H9 (cell line): ENCODE measurements around the gene ARF1. TPM values are rescaled to one million over a fixed set of nuclear protein-coding genes. Genes with fewer than 3 reads are reported as not detected.

Source experiments
- DNase-seq: peaks from one replicate; pipeline ENCODE4 v3.0.0-alpha.2; 2017
- H2AFZ ChIP-seq: one replicate; pipeline ENCODE4 v1.6.1; 2013; ENCODE audit warnings: mild to moderate bottlenecking, low read length, control low read depth, moderate library complexity
- H2AK5ac ChIP-seq: 2 replicates; pipeline ENCODE4 v1.6.1; 2013; ENCODE audit warnings: low read length, control low read depth, mixed read lengths; ENCODE audit not compliant: insufficient read length
- H2BK120ac ChIP-seq: one replicate; pipeline ENCODE4 v1.6.1; 2013; ENCODE audit warnings: low read depth, mild to moderate bottlenecking, low read length, control low read depth, inconsistent platforms; ENCODE audit not compliant: poor library complexity, severe bottlenecking
- H2BK12ac ChIP-seq: 2 replicates; pipeline ENCODE4 v1.6.1; 2013; ENCODE audit warnings: low read length, control low read depth, mixed read lengths, low read depth; ENCODE audit not compliant: insufficient read length
- H2BK15ac ChIP-seq: 2 replicates; pipeline ENCODE4 v1.6.1; 2013; ENCODE audit warnings: low read depth, low read length, control low read depth
- H2BK20ac ChIP-seq: one replicate; pipeline ENCODE4 v1.6.1; 2013; ENCODE audit warnings: low read depth, mild to moderate bottlenecking, low read length, control low read depth, inconsistent platforms; ENCODE audit not compliant: poor library complexity, severe bottlenecking
- H2BK5ac ChIP-seq: 2 replicates; pipeline ENCODE4 v1.6.1; 2013; ENCODE audit warnings: low read length, control low read depth, mixed read lengths; ENCODE audit not compliant: insufficient read length
- H3K14ac ChIP-seq: 2 replicates; pipeline ENCODE4 v1.6.1; 2013; ENCODE audit warnings: low read length, control low read depth; ENCODE audit not compliant: insufficient read depth
- H3K18ac ChIP-seq: 2 replicates; pipeline ENCODE4 v1.6.1; 2013; ENCODE audit warnings: low read depth, mild to moderate bottlenecking, mixed read lengths, low read length, control low read depth; ENCODE audit not compliant: insufficient read length
- H3K23ac ChIP-seq: 2 replicates; pipeline ENCODE4 v1.6.1; 2013; ENCODE audit warnings: low read length, control low read depth, mixed read lengths, low read depth; ENCODE audit not compliant: insufficient read length
- H3K23me2 ChIP-seq: 2 replicates; pipeline ENCODE4 v1.6.1; 2013; ENCODE audit warnings: low read depth, mild to moderate bottlenecking, mixed read lengths, low read length, control low read depth; ENCODE audit not compliant: insufficient read length, poor library complexity, severe bottlenecking
- H3K27ac ChIP-seq: 2 replicates; pipeline ENCODE4 v1.5.1; 2013; ENCODE audit warnings: low read length, control low read depth, mixed read lengths, low read depth; ENCODE audit not compliant: insufficient read length
- H3K27me3 ChIP-seq: 2 replicates; pipeline ENCODE4 v1.6.1; 2013; ENCODE audit warnings: low read length, control low read depth, inconsistent platforms; ENCODE audit not compliant: insufficient read depth
- H3K4ac ChIP-seq: 2 replicates; pipeline ENCODE4 v1.6.1; 2013; ENCODE audit warnings: low read depth, mild to moderate bottlenecking, control low read depth, inconsistent platforms, low read length, moderate library complexity
- H3K4me1 ChIP-seq: 2 replicates; pipeline ENCODE4 v1.6.1; 2013; ENCODE audit warnings: low read length, control low read depth, inconsistent platforms; ENCODE audit not compliant: insufficient read depth
- H3K4me2 ChIP-seq: 2 replicates; pipeline ENCODE4 v1.6.1; 2013; ENCODE audit warnings: low read length, control low read depth, mixed read lengths; ENCODE audit not compliant: insufficient read length, insufficient read depth
- H3K56ac ChIP-seq: 2 replicates; pipeline ENCODE4 v1.6.1; 2013; ENCODE audit warnings: low read depth, mild to moderate bottlenecking, mixed read lengths, low read length, control low read depth; ENCODE audit not compliant: insufficient read length
- H3K79me1 ChIP-seq: 2 replicates; pipeline ENCODE4 v1.6.1; 2013; ENCODE audit warnings: low read depth, mild to moderate bottlenecking, moderate library complexity, low read length, control low read depth, inconsistent platforms; ENCODE audit not compliant: insufficient read depth, poor library complexity, severe bottlenecking
- H3K79me2 ChIP-seq: 2 replicates; pipeline ENCODE4 v1.6.1; 2013; ENCODE audit warnings: low read length, control low read depth, inconsistent platforms; ENCODE audit not compliant: insufficient read depth
- H3K9ac ChIP-seq: 2 replicates; pipeline ENCODE4 v1.6.1; 2013; ENCODE audit warnings: low read length, control low read depth, mixed read lengths; ENCODE audit not compliant: insufficient read length; ENCODE audit errors: extremely low read depth
- H3K9me3 ChIP-seq: one replicate; pipeline ENCODE4 v1.6.1; 2013; ENCODE audit warnings: low read depth, low read length, inconsistent platforms; ENCODE audit not compliant: control insufficient read depth
- H3T11ph ChIP-seq: one replicate; pipeline ENCODE4 v1.6.1; 2013; ENCODE audit warnings: mild to moderate bottlenecking, low read length, control low read depth, inconsistent platforms
- H4K20me1 ChIP-seq: one replicate; pipeline ENCODE4 v1.6.1; 2013; ENCODE audit not compliant: control insufficient read depth, insufficient read length, insufficient read depth
- H4K5ac ChIP-seq: 2 replicates; pipeline ENCODE4 v1.6.1; 2013; ENCODE audit warnings: low read depth, mild to moderate bottlenecking, mixed read lengths, low read length, control low read depth; ENCODE audit not compliant: insufficient read length
- H4K8ac ChIP-seq: replicated peaks from 2 replicates; pipeline ENCODE4 v1.6.1; 2013; ENCODE audit warnings: low read length, control low read depth, mixed read lengths, low read depth; ENCODE audit not compliant: insufficient read length
- H4K91ac ChIP-seq: 2 replicates; pipeline ENCODE4 v1.6.1; 2013; ENCODE audit warnings: low read depth, mild to moderate bottlenecking, moderate library complexity, mixed read lengths, low read length, control low read depth; ENCODE audit not compliant: insufficient read length
- H3K27ac Mint-ChIP-seq, 3 experiments: 2 replicates in 2 of 3; 3 replicates in 1 of 3; pipeline ENCODE4 v1.8.0; 2020 to 2021; ENCODE audit warnings: mixed read lengths in 3 of 3, mild to moderate bottlenecking in 1 of 3, moderate library complexity in 1 of 3
- H3K27me3 Mint-ChIP-seq: 2 replicates; pipeline ENCODE4 v1.8.0; 2021; ENCODE audit warnings: low read depth, mild to moderate bottlenecking, moderate library complexity, mixed read lengths
- H3K36me3 Mint-ChIP-seq, 3 experiments: 2 replicates in 2 of 3; 3 replicates in 1 of 3; pipeline ENCODE4 v1.8.0; 2020 to 2021; ENCODE audit warnings: low read depth in 3 of 3, mixed read lengths in 3 of 3; ENCODE audit not compliant: insufficient read depth in 1 of 3
- H3K4me1 Mint-ChIP-seq, 2 experiments: 2 replicates each; pipeline ENCODE4 v1.8.0; 2020; ENCODE audit warnings: mixed read lengths in 2 of 2
- H3K4me3 Mint-ChIP-seq, 2 experiments: 2 replicates in 1 of 2; 3 replicates in 1 of 2; pipeline ENCODE4 v1.8.0; 2020 to 2021; ENCODE audit warnings: mild to moderate bottlenecking in 2 of 2, mixed read lengths in 2 of 2, moderate library complexity in 1 of 2
- H3K9me3 Mint-ChIP-seq, 2 experiments: 2 replicates in 1 of 2; 3 replicates in 1 of 2; pipeline ENCODE4 v1.8.0; 2020; ENCODE audit warnings: mild to moderate bottlenecking in 2 of 2, mixed read lengths in 2 of 2, moderate library complexity in 1 of 2
- WGBS: extraction: QIAGEN DNeasy Blood & Tissue Kit; methylation state at CpG from one replicate; pipeline ENCODE4 v1.1.7; 2013; ENCODE audit warnings: missing lambda C conversion rate, low lambda C conversion rate, mixed read lengths; ENCODE audit not compliant: insufficient read length; ENCODE audit errors: extremely low coverage; 5-methylcytosine and 5-hydroxymethylcytosine counted together
- total RNA-seq: library from RNA; stranded (reverse); gene quantifications from 2 replicates; pipeline ENCODE4 v1.2.1, GENCODE V29; 2021
- TF ChIP-seq, protein P1 (sequence below): fragments of 200-600 bp; sonication (generic); conservative IDR thresholded peaks from 3 replicates; pipeline ENCODE4 v1.8.0; 2021; ENCODE audit warnings: antibody characterized with exemption, mild to moderate bottlenecking

ARF1 gene
- total RNA-seq, 1 experiment from 2014 or later = 258 TPM

DNA sequence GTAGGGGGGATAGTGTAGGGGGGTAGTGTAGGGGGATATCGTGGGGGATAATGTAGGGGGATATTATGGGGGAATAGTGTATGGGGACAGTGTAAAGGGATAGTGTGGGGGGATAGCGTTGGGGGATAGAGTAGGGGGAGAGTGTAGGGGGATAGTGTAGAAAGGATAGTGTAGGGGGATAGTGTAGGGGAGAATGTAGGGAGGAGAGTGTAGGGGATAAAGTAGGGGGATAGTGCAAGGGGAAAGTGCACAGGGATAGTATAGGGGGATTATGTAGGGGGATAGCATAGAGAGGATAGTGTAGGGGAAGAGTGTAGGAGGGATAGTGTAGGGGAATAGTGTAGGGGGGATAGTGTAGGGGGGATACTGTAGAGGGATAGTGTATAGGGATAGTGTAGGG lies 12.3 kb upstream of the ARF1 start:
- Histone ChIP-seq H2AK5ac (no peak overlapping the region), H2BK5ac (no peak overlapping the region), H3T11ph (no peak overlapping the region), H3K27ac (no peak overlapping the region), H4K91ac (no peak overlapping the region), H3K18ac (no peak overlapping the region), H3K27me3 (peaks cover 72% of the 10 kb centered on the region; the same call in 1 of the 2 replicates), H4K5ac (no peak overlapping the region), H2BK12ac (no peak overlapping the region), H3K9ac (no peak overlapping the region), H2BK120ac (no peak overlapping the region), H3K4me2 (no peak overlapping the region), H2BK20ac (no peak overlapping the region), H3K14ac (no peak overlapping the region), H4K20me1 (no peaks in the 10 kb centered on the region), H3K79me1 (no peaks in the 10 kb centered on the region), H3K4ac (no peak overlapping the region), H2BK15ac (no peak overlapping the region), H4K8ac (no peak overlapping the region), H3K79me2 (no peaks in the 10 kb centered on the region), H3K56ac (no peak overlapping the region), H3K23me2 (no peaks in the 10 kb centered on the region), H3K4me1 (no peaks in the 10 kb centered on the region), H3K23ac (no peak overlapping the region), H3K9me3 (no peaks in the 10 kb centered on the region), H2AFZ (no peak overlapping the region)
- no peak overlapping the region for H3K4me3 Mint-ChIP-seq
- 100% methylated on average over 2 of the region's 2 CpGs for WGBS
- TF ChIP-seq, protein P1, sequence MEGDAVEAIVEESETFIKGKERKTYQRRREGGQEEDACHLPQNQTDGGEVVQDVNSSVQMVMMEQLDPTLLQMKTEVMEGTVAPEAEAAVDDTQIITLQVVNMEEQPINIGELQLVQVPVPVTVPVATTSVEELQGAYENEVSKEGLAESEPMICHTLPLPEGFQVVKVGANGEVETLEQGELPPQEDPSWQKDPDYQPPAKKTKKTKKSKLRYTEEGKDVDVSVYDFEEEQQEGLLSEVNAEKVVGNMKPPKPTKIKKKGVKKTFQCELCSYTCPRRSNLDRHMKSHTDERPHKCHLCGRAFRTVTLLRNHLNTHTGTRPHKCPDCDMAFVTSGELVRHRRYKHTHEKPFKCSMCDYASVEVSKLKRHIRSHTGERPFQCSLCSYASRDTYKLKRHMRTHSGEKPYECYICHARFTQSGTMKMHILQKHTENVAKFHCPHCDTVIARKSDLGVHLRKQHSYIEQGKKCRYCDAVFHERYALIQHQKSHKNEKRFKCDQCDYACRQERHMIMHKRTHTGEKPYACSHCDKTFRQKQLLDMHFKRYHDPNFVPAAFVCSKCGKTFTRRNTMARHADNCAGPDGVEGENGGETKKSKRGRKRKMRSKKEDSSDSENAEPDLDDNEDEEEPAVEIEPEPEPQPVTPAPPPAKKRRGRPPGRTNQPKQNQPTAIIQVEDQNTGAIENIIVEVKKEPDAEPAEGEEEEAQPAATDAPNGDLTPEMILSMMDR = no peak
- no peaks in the 10 kb centered on the region for H3K9me3 Mint-ChIP-seq
- peaks cover 76% of the 10 kb centered on the region for H3K27me3 Mint-ChIP-seq
- peaks cover 0 to 6% of the 10 kb centered on the region in 2 experiments; a peak in 3 of 4 replicates for H3K4me1 Mint-ChIP-seq
- no peak overlapping the region for H3K27ac Mint-ChIP-seq
- DNase-seq = no peak
- no peaks in the 10 kb centered on the region for H3K36me3 Mint-ChIP-seq
